Neural progenitor cell (in vitro differentiated cells): Measurements from ENCODE around the gene ZC3H12C.

ENCODE experiments used
- CTCF ChIP-seq: fragments of 200-600 bp; sonication (generic); IDR thresholded peaks from 2 replicates; pipeline ENCODE4 v1.5.1; 2017; ENCODE audit warnings: antibody characterized with exemption, mild to moderate bottlenecking
- EZH2 ChIP-seq: fragments of 200-600 bp; sonication (generic); IDR thresholded peaks from 2 replicates; pipeline ENCODE4 v1.6.1; 2017; ENCODE audit warnings: antibody characterized with exemption, mild to moderate bottlenecking, moderate library complexity

GRCh38 chr11:110177086-110177456 lies 83.9 kb downstream of the ZC3H12C start:
- no peak for TF ChIP-seq CTCF
- no peak for TF ChIP-seq EZH2
